GM21723 (cell line): Measurements from ENCODE around the gene JMJD1C.
"Not testable (repeated sequence)": the region's sequence is repeated elsewhere in the genome, so short reads cannot be mapped to it uniquely, and the experiment has no call there.

ENCODE experiments used
- ATAC-seq: cut with Tn5 transposase; IDR thresholded peaks from one replicate; pipeline ENCODE4 v1.9.1; 2021; ENCODE audit warnings: mild to moderate bottlenecking, moderate library complexity; ENCODE audit not compliant: unreplicated experiment

Gene JMJD1C

GRCh38 chr10:63197344-63198092, 268.3 kb downstream of the JMJD1C start:
- ATAC-seq = no peak

- no peak for ATAC-seq
Measured at GRCh38 chr10:63192826-63193225, 273.0 kb downstream of the JMJD1C start.

- no peak for ATAC-seq
Measured at GRCh38 chr10:63175534-63175933, 290.2 kb downstream of the JMJD1C start.

GRCh38 chr10:63173468-63174232, 292.1 kb downstream of the JMJD1C start:
- peak; percentile 98 for ATAC-seq

GRCh38 chr10:63171926-63172325, 293.9 kb downstream of the JMJD1C start:
- no peak for ATAC-seq

- no peak for ATAC-seq
Measured at GRCh38 chr10:63171255-63171855, 294.4 kb downstream of the JMJD1C start.

GRCh38 chr10:63169624-63170023, 296.2 kb downstream of the JMJD1C start:
- no peak for ATAC-seq

- no peak for ATAC-seq
Measured at GRCh38 chr10:63168821-63169462, 296.8 kb downstream of the JMJD1C start.

GRCh38 chr10:63166742-63167258, 299.0 kb downstream of the JMJD1C start:
- no peak for ATAC-seq

GRCh38 chr10:63165249-63165648, 300.5 kb downstream of the JMJD1C start:
- no peak for ATAC-seq

- no peak for ATAC-seq
Measured at GRCh38 chr10:63164166-63164623, 301.6 kb downstream of the JMJD1C start.

GRCh38 chr10:63161592-63161991, 304.2 kb downstream of the JMJD1C start:
- no peak for ATAC-seq

GRCh38 chr10:63157845-63158624, 307.7 kb downstream of the JMJD1C start:
- ATAC-seq = peak; percentile 80

- no peak for ATAC-seq
Measured at GRCh38 chr10:63156236-63156635, 309.5 kb downstream of the JMJD1C start.

GRCh38 chr10:63155388-63156020, 310.3 kb downstream of the JMJD1C start:
- no peak for ATAC-seq

GRCh38 chr10:63154546-63155387, 311.0 kb downstream of the JMJD1C start:
- no peak for ATAC-seq

- ATAC-seq = not testable (repeated sequence)
Measured at GRCh38 chr10:63153868-63154545, 311.8 kb downstream of the JMJD1C start.

- ATAC-seq = no peak
Measured at GRCh38 chr10:63150745-63151144, 315.0 kb downstream of the JMJD1C start.
